Progenitor cell of endocrine pancreas (in vitro differentiated cells): Measurements from ENCODE around the gene SH3BP1. TPM values are rescaled to one million over a fixed set of nuclear protein-coding genes. Genes with fewer than 3 reads are reported as not detected.
A peak's percentile ranks its signal among the peaks of the same experiment; 100 is the strongest.

Source experiments
- DNase-seq: peaks from one replicate; pipeline ENCODE4 v3.0.0; 2021; ENCODE audit warnings: low spot score; ENCODE audit not compliant: unreplicated experiment
- H3K27ac Mint-ChIP-seq: 2 replicates; pipeline ENCODE4 v1.8.0; 2021; ENCODE audit warnings: mild to moderate bottlenecking, moderate library complexity, mixed read lengths
- H3K27me3 Mint-ChIP-seq: 2 replicates; pipeline ENCODE4 v1.8.0; 2021; ENCODE audit warnings: mixed read lengths
- H3K36me3 Mint-ChIP-seq: 2 replicates; pipeline ENCODE4 v1.8.0; 2022; ENCODE audit warnings: mixed read lengths; ENCODE audit not compliant: insufficient read depth
- H3K4me1 Mint-ChIP-seq: 2 replicates; pipeline ENCODE4 v1.8.0; 2021; ENCODE audit warnings: low read depth, mixed read lengths
- H3K4me3 Mint-ChIP-seq: 2 replicates; pipeline ENCODE4 v1.8.0; 2021; ENCODE audit warnings: low read depth, mild to moderate bottlenecking, moderate library complexity, mixed read lengths
- H3K9me3 Mint-ChIP-seq: 2 replicates; pipeline ENCODE4 v1.8.0; 2021; ENCODE audit warnings: low read depth, mixed read lengths
- CTCF ChIP-seq: fragments of 200-600 bp; sonication (generic); IDR thresholded peaks from one replicate; pipeline ENCODE4 v1.5.0; 2021; ENCODE audit warnings: antibody characterized with exemption, mild to moderate bottlenecking; ENCODE audit not compliant: unreplicated experiment
- total RNA-seq: library from RNA; stranded (reverse); gene quantifications from 2 replicates; pipeline ENCODE4 v1.2.1, GENCODE V29; 2021

The SH3BP1 gene
- total RNA-seq, 1 donor from 2014 or later: 27.4 TPM

GRCh38 chr22:37661160-37661924 lies 21.9 kb downstream of the SH3BP1 start:
- no peaks in the 10 kb centered on the region for H3K27me3 Mint-ChIP-seq
- no peak for DNase-seq
- peak overlapping the region; percentile 89 for H3K27ac Mint-ChIP-seq

GRCh38 chr22:37662039-37662438 lies 22.6 kb downstream of the SH3BP1 start:
- H3K27me3 Mint-ChIP-seq: no peaks in the 10 kb centered on the region
- no peak overlapping the region for H3K4me3 Mint-ChIP-seq
- H3K36me3 Mint-ChIP-seq: peaks cover 5% of the 10 kb centered on the region
- no peaks in the 10 kb centered on the region for H3K9me3 Mint-ChIP-seq
- no peak for TF ChIP-seq CTCF
- H3K4me1 Mint-ChIP-seq: peaks cover 26% of the 10 kb centered on the region
- DNase-seq: no peak
- H3K27ac Mint-ChIP-seq: no peak overlapping the region

More at GRCh38 chr22:37661160-37661924, 21.9 kb downstream of the SH3BP1 start:
- H3K9me3 Mint-ChIP-seq: no peaks in the 10 kb centered on the region
- H3K36me3 Mint-ChIP-seq: no peaks in the 10 kb centered on the region
- peaks cover 26% of the 10 kb centered on the region for H3K4me1 Mint-ChIP-seq
- H3K4me3 Mint-ChIP-seq: peak overlapping the region; percentile 47
- peak; percentile 32 for TF ChIP-seq CTCF

- TF ChIP-seq CTCF: no peak
- no peaks in the 10 kb centered on the region for H3K27me3 Mint-ChIP-seq
- peaks cover 20% of the 10 kb centered on the region for H3K4me1 Mint-ChIP-seq
- peak overlapping the region; percentile 49 for H3K27ac Mint-ChIP-seq
- H3K36me3 Mint-ChIP-seq: peaks cover 5% of the 10 kb centered on the region
- DNase-seq: no peak
- H3K9me3 Mint-ChIP-seq: no peaks in the 10 kb centered on the region
- H3K4me3 Mint-ChIP-seq: no peak overlapping the region
Observed at GRCh38 chr22:37663521-37664140, 24.2 kb downstream of the SH3BP1 start.

GRCh38 chr22:37664249-37665101 lies 25.0 kb downstream of the SH3BP1 start:
- DNase-seq: no peak
- Mint-ChIP-seq H3K9me3 (no peaks in the 10 kb centered on the region), H3K27ac (no peak overlapping the region), H3K4me3 (no peak overlapping the region), H3K4me1 (peaks cover 18% of the 10 kb centered on the region), H3K36me3 (peaks cover 5% of the 10 kb centered on the region), H3K27me3 (no peaks in the 10 kb centered on the region)
- TF ChIP-seq CTCF: no peak

- H3K27ac Mint-ChIP-seq: no peak overlapping the region
- peaks cover 5% of the 10 kb centered on the region for H3K36me3 Mint-ChIP-seq
- no peak overlapping the region for H3K4me3 Mint-ChIP-seq
- H3K4me1 Mint-ChIP-seq: peaks cover 8% of the 10 kb centered on the region
- DNase-seq: no peak
- no peak for TF ChIP-seq CTCF
- no peaks in the 10 kb centered on the region for H3K9me3 Mint-ChIP-seq
- no peaks in the 10 kb centered on the region for H3K27me3 Mint-ChIP-seq
Observed at GRCh38 chr22:37665487-37665886, 26.0 kb downstream of the SH3BP1 start.
